Suppressor macrophage treated with lipopolysaccharide for 4 hours (primary cell): ENCODE measurements around the gene GRIN2C.
"Not testable (repeated sequence)": the region's sequence is repeated elsewhere in the genome, so short reads cannot be mapped to it uniquely, and the experiment has no call there.

ENCODE experiments used
- DNase-seq: peaks from one replicate; pipeline ENCODE4 v3.0.0-alpha.2; 2020

Gene GRIN2C

DNA sequence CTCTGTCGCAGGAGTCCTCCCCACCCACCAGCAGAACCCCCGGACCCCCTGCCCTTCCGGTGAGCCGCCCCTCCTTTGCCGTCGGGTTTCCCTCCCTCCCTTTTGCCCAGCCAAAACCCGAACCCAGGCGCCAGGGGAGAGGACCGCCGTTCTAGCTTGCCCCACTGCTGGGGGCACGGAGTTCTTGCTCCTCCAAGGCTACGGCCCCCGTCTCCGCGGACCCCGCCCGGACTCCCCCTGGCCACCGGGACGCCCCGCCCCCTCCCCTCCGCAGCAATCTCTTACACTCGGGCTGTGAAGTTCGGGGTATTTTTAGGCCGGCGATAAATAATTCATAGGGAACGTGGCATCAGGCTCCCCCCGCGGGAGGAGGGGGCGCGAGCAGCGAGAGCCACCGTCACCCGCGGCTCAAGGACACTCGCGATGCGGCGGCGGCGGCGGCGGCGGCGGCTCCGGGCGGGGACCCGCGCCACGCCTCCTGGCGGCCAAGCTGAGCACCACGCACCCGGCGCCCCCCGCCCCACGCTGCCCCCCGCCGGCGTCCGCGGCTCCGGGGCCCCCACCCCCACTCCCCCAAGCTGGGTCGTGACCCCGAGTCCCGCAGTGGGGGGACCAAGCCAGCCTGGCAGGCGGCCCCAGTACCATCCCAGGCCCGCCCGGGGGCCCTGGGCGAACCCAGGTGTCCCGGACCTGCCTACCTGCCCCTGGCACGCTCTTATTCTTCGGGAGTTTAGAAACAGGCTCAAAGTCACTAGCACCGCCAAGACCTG lies at the start of gene GRIN2C:
TSS of gene GRIN2C (minus strand) at position 427 of the 770 bp plus-strand sequence. CDS start 4,793 bp downstream, outside the sequence.
- DNase-seq: peak; percentile 37

DNA sequence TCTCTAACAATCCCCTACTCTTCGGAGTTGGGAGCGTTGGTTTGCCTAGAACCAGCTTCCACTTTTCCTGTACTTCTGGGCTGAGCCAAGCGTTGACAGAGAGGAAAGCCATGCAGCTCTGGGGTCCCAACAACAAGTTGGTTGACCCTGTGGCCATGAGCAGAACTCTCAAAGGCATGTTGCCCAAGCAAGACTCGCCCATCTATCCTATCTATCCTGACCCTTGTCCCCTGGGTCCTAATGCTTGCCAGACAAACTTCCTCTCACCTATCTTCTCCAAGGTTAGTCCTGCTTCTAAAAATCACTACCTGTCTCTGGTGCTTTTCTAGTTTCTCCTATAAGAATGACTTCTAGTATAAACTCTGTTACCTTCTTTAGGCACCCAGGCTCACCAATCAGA lies 49.4 kb upstream of the GRIN2C start:
- not testable (repeated sequence) for DNase-seq

DNA sequence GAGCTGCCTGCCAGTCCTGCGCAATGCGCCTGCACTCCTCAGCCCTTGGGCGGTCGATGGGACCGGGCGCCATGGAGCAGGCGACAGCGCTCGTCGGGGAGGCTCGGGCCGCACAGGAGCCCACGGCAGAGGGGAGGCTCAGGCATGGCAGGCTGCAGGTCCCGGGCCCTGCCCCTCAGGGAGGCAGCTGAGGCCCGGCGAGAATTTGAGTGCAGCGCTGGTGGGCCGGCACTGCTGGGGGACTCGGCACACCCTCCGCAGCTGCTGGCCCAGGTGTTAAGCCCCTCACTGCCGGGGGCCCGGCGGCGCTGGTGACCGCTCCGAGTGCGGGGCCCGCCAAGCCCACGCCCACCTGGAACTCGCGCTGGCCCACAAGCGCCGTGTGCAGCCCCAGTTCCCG lies 47.3 kb upstream of the GRIN2C start:
- no peak for DNase-seq

DNA sequence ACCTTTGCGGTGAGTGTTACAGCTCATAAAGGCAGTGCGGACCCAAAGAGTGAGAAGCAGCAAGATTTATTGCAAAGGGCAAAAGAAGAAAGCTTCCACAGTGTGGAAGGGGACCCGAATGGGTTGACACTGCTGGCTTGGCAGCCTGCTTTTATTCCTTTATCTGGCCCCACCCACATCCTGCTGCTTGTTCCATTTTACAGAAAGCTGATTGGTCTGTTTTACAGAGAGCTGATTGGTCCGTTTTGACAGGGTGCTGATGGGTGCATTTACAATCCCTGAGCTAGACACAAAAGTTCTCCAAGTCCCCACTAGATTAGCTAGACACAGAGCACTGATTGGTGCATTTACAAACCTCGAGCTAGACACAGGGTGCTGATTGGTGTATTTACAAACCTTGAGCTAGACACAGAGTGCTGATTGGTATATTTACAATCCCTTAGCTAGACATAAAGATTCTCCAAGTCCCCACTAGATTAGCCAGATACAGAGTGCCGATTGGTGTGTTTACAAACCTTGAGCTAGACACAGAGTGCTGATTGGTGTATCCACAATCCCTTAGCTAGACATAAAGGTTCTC lies 46.6 kb upstream of the GRIN2C start:
- DNase-seq: not testable (repeated sequence)

DNA sequence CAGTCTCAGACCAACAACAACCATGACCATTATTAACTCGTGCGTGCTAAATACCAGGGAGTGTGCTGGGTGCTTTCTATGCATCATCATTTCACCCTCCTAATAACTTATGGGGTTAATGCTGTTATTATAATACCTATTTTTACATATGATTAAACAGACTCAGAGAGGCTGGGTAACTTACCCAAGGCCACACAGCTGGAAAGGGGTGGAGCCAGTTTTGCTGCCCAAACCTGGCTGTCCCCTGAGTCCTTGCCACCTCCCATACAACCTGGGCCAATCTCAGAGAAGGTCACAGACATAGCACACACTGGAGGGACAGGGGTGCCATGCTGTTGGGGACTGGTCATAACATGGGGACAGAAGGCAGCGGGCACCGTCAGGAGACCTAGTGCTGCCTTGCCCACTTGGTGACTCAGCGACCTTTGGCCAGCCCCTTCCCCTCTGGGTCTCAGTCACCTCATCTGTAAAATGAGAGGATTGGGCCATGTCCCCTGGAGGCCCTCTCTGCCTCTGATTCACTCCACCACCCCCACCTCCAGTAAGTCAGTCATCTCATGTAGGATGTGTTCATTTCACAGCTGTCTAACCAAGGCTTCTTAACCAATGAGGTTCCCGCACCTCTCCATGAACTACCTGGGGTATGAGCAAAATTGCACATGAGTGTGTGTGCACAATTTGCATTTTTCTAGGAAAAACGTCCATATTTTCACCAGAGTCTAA lies 45.2 kb upstream of the GRIN2C start:
- no peak for DNase-seq

DNA sequence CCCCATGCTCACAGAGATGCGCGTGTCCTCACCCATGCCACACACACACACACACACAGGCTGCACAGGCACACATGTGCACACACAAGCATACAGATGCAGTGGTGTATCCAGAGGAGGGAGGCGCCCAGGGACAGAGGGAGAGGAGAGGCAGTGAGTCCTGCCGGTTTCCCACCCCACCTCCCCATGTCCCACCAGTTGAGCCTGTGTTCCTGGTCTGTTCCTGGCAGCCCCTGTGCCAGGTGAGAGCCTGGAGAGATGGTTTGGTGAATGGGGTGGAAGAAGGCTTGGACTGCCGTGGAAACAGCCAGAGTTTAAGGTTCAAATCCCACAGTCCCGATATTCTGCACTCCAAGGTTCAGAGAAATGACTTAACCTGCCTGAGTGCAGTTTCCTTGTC lies 44.0 kb upstream of the GRIN2C start:
- DNase-seq: no peak

DNA sequence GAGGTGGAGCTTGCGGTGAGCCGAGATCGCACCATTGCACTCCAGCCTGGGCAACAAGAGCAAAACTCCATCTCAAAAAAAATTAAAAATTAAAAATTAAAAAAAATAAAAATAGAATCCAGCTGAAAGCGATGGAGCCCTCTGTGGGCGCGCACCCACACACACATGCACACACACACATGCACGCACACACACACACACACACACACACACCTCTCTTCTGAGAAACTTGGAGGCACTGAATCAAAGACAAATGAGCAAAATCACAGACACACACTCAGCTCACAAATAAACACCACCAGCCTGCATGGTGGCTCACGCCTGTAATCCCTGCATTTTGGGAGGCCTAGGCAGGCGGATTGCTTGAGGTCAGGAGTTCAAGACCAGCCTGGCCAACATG lies 43.3 kb upstream of the GRIN2C start:
- DNase-seq: no peak

DNA sequence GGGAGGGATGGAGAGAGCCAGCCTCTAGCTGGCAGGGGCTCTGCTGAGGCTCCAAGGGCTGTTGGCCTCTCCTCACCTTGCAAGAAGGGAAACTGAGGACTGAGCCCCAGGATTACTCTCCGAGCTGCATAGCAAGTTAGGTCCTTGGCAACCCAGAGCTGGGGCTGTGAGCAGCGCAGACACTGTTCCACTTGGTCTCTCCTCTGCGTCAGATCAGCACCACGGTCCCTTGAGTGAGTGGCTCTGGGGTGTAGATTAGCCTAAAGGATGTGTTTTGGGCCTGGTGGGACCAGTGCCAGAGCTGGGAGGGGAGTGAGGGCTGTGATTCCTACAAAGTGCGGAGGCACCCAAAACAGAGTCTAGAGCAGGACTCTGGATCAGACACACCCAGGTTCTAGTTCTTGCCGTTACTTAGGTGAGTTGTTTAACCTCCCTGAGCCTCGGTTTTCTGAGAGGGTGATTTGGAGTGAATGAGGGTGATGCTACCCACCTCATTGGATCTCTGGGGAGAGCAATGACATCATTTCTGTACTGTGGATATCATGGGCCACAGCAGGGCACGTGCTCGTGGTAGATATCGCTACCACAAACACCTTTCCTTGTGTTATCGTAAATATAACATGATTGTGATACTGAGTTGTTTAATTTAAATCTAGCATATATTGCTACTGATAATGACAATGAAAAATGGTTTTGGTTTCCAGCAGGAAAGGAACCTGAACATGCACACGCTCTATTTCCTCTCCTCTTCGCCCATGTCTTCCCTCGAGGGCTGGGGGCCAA lies 41.9 kb upstream of the GRIN2C start:
- DNase-seq: no peak

DNA sequence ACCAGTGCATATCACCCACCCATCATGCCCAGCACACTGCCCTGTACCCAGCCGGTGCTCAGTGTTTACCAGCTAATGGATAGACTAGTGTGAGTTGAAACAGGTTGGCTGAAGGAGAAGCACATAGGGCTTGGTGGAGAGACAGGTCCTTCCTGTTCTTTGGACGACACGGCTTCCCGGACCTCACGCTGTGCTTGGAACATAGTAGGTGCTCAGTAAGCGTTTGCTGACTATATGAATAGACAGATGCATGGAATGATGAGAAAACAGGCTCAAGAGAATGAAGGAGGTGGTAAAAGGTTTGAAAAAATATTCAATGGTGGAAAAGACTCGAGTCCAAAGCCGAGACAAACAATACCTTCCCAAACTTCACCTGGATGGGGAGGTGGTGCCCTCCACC lies 40.5 kb upstream of the GRIN2C start:
- no peak for DNase-seq

DNA sequence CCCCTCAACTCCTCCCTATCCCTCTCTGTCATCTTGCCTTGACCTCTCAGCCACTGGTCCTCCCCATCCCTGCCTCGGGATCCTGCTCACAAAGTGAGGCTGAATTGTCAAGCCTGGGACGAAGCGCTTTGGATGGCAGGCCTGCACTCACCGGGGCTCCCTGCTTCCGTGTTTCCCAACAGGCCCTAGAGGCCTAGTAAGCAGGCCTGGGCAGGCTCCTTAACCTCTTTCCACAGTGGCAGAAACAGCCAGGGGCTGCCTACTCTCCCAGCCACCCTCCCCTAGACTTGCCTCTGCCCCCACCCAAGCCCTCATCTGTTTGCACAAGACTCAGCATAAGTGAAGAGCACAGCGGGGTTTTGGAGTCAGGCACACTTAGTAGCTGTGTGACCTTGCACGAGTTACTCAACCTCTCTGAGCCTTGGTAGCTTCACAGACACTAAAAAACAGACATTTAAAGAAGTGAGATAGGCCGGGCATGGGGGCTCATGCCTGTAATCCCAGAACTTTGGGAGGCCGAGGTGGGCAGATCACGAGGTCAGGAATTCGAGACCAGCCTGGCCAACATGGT lies 38.8 kb upstream of the GRIN2C start:
- DNase-seq: no peak

DNA sequence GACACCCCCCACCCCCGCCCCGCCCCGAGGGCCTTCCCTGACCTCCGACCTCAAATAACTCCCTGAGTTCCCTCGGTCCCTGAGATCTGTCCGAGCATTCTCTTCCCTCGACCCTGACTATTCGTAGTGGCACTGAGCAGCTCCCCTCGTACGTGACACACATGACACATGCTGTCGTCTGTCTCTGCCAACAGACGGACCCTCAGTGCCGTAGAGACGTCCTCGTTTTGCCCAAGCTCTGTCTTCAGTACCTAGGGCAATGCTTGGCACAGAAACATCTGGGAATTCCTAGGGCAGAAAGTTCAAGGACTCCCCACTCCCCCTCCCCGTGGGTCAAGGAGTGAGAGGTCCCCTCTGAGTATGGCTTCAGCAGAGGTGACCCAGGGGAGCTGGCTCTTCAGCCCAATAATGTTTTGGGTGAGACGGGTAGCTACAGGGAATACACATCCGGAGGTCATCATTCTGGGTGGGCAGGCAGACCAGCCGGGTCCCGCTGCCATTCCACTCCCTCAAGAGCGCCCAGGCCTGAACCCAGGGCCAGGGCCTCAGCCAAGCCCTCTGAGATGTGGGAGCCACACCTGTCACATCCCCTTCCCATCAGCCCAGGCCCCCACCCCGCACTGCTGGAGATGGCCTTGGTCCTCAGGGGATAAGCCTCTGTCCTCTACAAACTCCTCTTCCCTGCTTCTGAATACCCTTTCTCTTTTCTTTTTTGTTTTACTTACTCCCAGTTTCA lies 34.4 kb upstream of the GRIN2C start:
- DNase-seq: no peak

DNA sequence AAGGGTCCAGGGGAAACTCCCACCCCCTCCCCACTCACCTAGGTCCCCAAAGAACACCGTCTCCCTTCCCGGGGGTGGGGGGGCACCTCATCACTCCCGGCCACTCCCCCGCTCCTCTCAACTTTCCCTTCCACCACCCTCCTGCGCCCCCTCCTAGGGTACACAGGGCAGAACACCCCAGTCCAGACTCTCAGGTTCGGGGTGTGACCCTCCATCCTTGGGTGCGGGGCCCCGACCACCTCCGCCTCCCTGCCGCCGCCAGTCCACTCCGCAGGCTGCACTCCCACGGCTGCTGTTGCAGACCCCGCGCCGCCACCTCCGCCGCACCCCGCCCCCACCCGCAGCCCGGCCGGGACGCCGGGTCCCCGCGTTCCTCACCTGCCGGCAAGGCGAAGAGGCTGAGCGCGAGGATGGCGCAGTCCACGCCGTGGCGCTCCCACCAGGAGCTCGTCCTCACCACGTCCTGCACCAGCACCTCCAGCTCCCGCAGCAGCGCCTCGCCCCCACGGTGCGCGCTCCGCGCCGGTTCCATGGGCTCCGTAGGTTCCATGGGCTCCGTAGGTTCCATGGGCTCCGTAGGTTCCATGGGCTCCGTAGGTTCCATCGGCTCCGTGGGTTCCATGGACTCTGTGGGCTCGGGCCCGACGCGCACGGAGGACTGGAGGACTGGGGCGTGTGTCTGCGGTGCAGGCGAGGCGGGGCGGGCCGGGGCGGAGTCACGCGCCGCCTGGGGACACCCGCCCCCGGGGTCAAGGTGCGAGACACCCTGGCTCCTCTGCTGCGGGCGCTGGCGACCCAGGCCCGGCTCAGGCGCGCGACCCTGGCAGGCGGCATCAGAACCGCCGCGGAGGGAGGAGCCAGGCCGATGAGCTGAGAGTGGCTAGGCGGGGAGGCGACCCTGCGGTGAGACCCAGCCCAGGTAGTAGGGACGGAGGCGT lies 33.6 kb upstream of the GRIN2C start, which contains the start of gene FADS6:
TSS of gene FADS6 (minus strand) at position 660 of the 938 bp plus-strand sequence. CDS start at position 622, 38 bp downstream.
- DNase-seq: no peak

DNA sequence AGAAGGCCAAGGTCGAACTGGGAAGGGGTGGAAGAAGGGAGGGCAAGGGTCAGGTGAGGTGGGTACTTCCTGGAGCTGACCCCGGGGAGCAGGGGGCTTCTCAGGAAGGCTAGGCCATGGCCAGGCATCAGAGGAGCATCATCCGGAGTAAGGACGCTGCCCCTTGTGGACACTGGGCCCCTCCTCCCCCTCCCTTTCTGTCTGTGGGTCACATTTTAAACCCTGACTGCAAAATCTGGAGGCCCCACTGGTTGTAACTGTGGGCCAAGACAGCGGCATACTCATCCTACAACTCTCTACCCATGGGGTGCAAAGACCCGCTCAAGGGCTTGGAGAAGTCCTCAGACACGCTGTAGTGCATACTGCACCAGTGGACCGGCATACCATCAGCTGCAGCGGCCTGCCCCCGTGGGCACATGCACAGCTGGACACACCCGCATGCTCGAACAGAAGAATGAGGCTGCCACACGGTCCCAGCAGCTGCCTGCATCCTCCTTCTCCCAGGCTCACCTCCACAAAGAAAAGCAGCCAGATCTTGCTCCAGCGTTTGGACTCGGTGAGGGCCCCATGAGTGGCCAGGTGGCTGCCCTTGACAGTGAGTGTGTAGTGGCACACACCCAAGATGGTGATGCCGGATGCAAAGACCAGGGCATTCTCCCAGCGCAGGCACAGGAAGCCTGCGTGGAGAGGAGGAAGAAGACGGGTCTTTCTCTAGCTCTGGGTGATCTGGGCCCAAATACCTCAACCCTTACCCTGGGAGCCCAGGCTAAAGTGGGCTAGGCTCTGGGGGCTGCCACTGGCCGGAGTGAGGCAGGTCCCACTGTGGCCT lies 32.5 kb upstream of the GRIN2C start:
- no peak for DNase-seq

DNA sequence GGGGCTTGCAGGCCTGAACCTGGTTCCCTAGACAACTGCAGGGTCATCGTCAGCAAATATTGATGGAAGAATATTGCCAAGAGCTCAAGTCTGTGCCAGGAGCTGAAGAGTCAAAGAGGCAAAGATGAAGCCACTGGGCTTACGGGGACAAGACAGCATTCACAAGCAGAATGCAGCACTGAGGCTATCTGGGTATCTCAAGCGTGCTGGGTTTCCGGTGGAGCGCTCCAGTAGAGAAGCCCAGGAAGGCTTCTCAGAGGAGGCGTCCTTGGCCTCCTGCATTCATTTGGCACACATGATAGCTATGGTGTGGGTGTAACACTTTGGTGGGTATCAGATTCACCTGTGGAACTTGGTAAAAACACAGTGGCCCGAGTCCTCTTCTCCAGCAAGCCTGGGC lies 30.9 kb upstream of the GRIN2C start:
- DNase-seq: no peak

DNA sequence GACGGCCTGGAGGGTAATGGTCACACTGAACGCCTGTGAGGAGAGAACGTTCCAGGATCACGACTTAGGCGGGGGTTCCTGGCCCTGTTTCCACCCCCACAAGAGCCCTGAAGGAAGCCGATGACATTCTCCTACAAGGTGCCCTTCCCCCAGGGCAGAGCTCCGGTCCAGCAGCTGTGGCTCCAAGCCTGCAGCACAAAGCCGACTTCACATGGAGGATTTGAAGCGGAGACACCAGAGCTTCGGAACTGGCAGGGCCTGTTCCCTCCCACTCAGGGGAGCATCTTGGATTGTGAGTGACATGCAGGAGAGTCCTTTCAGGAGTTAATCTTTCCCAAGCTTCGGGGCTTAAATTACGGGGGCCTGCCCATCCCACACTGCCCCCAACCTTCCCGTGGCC lies 28.8 kb upstream of the GRIN2C start:
- DNase-seq: no peak

DNA sequence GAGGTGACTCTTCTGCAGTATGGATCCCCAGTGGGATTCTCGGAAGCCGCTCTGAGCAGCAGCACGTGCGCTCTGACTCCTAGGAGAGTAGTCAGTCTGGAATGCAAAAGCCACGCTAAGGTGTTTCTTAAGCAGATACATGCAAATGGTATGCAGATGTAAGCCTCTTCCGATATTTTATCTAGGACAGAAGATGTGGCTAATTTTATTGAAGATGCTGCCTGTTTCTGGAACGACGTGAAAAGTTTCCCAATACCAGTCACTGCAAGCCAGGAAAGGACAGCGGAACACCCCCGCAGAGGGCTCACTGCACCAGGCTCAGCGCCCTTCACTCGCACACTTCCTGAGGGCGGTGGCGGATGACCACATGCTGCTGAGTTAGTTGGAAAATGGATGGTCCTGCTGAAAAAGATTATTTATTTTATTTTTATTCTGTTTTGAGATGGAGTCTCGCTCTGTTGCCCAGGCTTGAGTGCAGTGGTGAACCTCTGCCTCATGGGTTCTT lies 23.6 kb upstream of the GRIN2C start:
- peak; percentile 75 for DNase-seq

DNA sequence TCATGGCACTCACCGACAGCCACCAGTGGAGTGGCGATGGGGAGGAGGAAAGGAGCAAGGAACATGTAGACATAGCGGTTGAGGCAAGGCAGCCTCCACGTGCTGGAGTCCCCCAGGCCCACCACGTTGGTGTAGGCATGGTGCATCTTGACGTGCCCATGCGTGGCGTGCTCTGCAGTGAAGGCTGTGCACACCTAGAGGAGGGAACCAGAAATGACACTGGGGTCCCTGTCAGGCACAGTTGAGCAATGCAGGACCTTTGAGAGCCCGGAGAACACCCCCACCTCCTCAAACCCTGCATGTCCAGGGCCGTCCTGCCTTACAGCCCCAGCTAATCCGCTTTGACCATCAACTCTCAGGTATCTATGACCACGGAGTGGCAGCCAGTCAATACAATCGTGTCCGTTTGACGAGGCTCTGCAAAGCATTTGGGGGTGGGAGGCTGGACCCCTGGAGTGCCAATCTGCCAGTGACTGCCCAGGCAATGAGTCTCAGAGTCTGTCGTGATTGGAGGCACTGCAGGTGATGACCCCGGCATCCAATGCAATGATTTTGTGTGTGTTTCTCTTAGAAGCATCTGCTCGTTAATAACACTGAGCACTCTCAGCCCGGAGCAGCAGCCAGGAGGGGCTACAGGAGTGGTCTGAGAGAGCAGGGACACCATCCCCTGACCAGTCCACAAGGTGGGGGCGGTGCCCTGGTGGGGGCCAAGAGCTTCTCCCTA lies 23.0 kb upstream of the GRIN2C start:
- no peak for DNase-seq

DNA sequence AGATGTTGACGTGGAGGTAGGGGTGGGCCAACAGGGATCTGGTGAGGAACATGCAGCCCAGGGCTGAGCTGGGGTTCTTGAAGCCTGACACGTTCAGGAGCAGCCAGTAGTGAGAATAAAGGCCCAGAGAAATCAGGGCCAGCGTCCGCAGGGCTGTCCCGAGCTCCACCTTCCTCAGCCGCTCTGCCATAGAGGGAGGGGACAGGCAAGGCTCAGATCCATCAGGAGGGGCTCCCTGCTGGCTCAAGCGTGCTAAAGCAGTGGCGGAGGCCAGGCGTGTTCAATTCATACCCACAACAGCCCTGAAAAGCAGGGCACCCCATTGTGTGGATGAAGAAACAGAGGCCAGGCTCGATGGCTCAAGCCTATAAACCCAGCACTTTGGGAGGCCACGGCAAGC lies 21.4 kb upstream of the GRIN2C start:
- no peak for DNase-seq

DNA sequence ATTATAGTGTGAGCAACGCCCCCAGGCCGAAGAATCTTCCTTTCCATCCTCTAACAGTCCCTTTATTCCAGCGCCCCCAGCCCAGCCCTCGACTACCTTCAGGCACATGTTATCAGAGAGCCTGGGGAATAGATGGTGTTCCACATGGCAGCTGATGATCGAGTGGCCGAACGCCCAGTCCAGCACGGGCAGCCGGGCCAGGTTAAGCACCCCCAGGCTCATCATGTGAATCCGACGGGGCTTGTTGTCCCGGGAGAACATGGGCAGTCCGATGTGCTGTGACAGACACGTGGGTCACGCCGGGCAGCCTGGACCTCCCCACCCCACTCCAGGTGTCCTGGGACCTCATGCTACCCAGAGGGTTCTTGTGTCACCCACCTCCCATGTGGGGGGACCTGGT lies 19.6 kb upstream of the GRIN2C start:
- DNase-seq: no peak
